ENCODE measurements around the gene UBFD1. TPM values are rescaled to one million over a fixed set of nuclear protein-coding genes. Genes with fewer than 3 reads are reported as not detected.

UBFD1 gene, protein sequence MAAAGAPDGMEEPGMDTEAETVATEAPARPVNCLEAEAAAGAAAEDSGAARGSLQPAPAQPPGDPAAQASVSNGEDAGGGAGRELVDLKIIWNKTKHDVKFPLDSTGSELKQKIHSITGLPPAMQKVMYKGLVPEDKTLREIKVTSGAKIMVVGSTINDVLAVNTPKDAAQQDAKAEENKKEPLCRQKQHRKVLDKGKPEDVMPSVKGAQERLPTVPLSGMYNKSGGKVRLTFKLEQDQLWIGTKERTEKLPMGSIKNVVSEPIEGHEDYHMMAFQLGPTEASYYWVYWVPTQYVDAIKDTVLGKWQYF
- 40.9 and 79.4 TPM in 2 replicates for total RNA-seq

GRCh38 chr16:23556881-23557778, at the start of gene UBFD1, which contains the start of gene EARS2:
Gene UBFD1 (plus strand): TSS chr16:23557727. CDS start chr16:23557743, 16 bp downstream.
Gene EARS2 (minus strand): TSS chr16:23557350. CDS start chr16:23557343, 7 bp downstream.

GRCh38 chr16:23510164-23510914, 47.2 kb upstream of the UBFD1 start, which contains the start of gene GGA2:
Gene GGA2 (minus strand): TSS chr16:23510494. CDS start chr16:23510411, 83 bp downstream.

GRCh38 chr16:23595951-23596720, 38.6 kb downstream of the UBFD1 start, which contains the start of gene NDUFAB1:
Gene NDUFAB1 (minus strand): TSS chr16:23596316. CDS start chr16:23596290, 26 bp downstream.

Other genes starting within 250 kb of the UBFD1 start
- 15.5 and 16.4 TPM in 2 replicates for gene COG7, start 104.5 kb upstream of the UBFD1 start, total RNA-seq
- 24.4 and 25.1 TPM in 2 replicates for gene GGA2, start 47.2 kb upstream of the UBFD1 start, total RNA-seq
- 30.6 and 33.5 TPM in 2 replicates for gene EARS2, start 377 bp upstream of the UBFD1 start, total RNA-seq
- gene NDUFAB1, start 38.6 kb downstream of the UBFD1 start, total RNA-seq = 36.8 and 53.0 TPM in 2 replicates
- gene PALB2, start 83.6 kb downstream of the UBFD1 start, total RNA-seq = 4.6 and 6.6 TPM in 2 replicates
- gene DCTN5, start 83.7 kb downstream of the UBFD1 start, total RNA-seq = 34.8 and 84.8 TPM in 2 replicates
- gene PLK1, start 121.2 kb downstream of the UBFD1 start, total RNA-seq = 2.4 and 3.5 TPM in 2 replicates
- 0.26 and 1.3 TPM in 2 replicates for gene ERN2, start 155.5 kb downstream of the UBFD1 start, total RNA-seq
- gene CHP2, start 197.3 kb downstream of the UBFD1 start, total RNA-seq = not detected in 2 replicates

Data from bronchial smooth muscle cell (primary cell).